Neural progenitor cell (in vitro differentiated cells): ENCODE measurements around the gene P2RY4. TPM values are rescaled to one million over a fixed set of nuclear protein-coding genes. Genes with fewer than 3 reads are reported as not detected.

Source experiments
- DNase-seq: peaks from one replicate; pipeline ENCODE4 v3.0.0-alpha.2; 2016; ENCODE audit warnings: low spot score
- H2AFZ ChIP-seq: fragments of 200-600 bp; sonication (generic); replicated peaks from 2 replicates; pipeline ENCODE4 v1.6.1; 2016; ENCODE audit warnings: antibody characterized with exemption
- H3F3A ChIP-seq: fragments of 200-600 bp; sonication (generic); 2 replicates; pipeline ENCODE4 v1.6.1; 2016; ENCODE audit warnings: antibody characterized with exemption, low read depth
- H3K27ac ChIP-seq: fragments of 200-600 bp; sonication (generic); 2 replicates; pipeline ENCODE4 v1.5.1; 2016; ENCODE audit warnings: mild to moderate bottlenecking
- H3K27me3 ChIP-seq: fragments of 200-600 bp; sonication (generic); 2 replicates; pipeline ENCODE4 v1.6.1; 2016; ENCODE audit warnings: mild to moderate bottlenecking, moderate library complexity
- H3K36me3 ChIP-seq: fragments of 200-600 bp; sonication (generic); 2 replicates; pipeline ENCODE4 v1.5.1; 2016
- H3K4me1 ChIP-seq: fragments of 200-600 bp; sonication (generic); 2 replicates; pipeline ENCODE4 v1.6.1; 2016; ENCODE audit warnings: mixed run types
- H3K4me2 ChIP-seq: fragments of 200-600 bp; sonication (generic); 2 replicates; pipeline ENCODE4 v1.6.1; 2016
- H3K4me3 ChIP-seq: fragments of 200-600 bp; sonication (generic); 2 replicates; pipeline ENCODE4 v1.5.1; 2016
- H3K79me2 ChIP-seq: fragments of 200-600 bp; sonication (generic); 2 replicates; pipeline ENCODE4 v1.6.1; 2016; ENCODE audit warnings: low read depth
- H3K9ac ChIP-seq: fragments of 200-600 bp; sonication (generic); 2 replicates; pipeline ENCODE4 v1.6.1; 2016
- H3K9me3 ChIP-seq: fragments of 200-600 bp; sonication (generic); 2 replicates; pipeline ENCODE4 v1.5.1; 2016; ENCODE audit warnings: low read depth
- H4K20me1 ChIP-seq: fragments of 200-600 bp; sonication (generic); 2 replicates; pipeline ENCODE4 v1.6.1; 2016; ENCODE audit warnings: low read depth
- H3K27ac Mint-ChIP-seq: 3 replicates; pipeline ENCODE4 v1.8.0; 2021; ENCODE audit warnings: mixed read lengths
- H3K27me3 Mint-ChIP-seq: 2 replicates; pipeline ENCODE4 v1.8.0; 2022; ENCODE audit warnings: low read depth, mild to moderate bottlenecking, inconsistent platforms, moderate library complexity, mixed read lengths; ENCODE audit not compliant: insufficient read depth
- H3K36me3 Mint-ChIP-seq: 3 replicates; pipeline ENCODE4 v1.8.0; 2021; ENCODE audit warnings: mixed read lengths
- H3K4me1 Mint-ChIP-seq: 3 replicates; pipeline ENCODE4 v1.8.0; 2021; ENCODE audit warnings: mixed read lengths
- H3K4me3 Mint-ChIP-seq: 3 replicates; pipeline ENCODE4 v1.8.0; 2021; ENCODE audit warnings: mild to moderate bottlenecking, moderate library complexity, mixed read lengths
- H3K9me3 Mint-ChIP-seq: 3 replicates; pipeline ENCODE4 v1.8.0; 2020; ENCODE audit warnings: mixed read lengths
- CTCF ChIP-seq: fragments of 200-600 bp; sonication (generic); IDR thresholded peaks from 2 replicates; pipeline ENCODE4 v1.5.1; 2017; ENCODE audit warnings: antibody characterized with exemption, mild to moderate bottlenecking
- EZH2 ChIP-seq: fragments of 200-600 bp; sonication (generic); IDR thresholded peaks from 2 replicates; pipeline ENCODE4 v1.6.1; 2017; ENCODE audit warnings: antibody characterized with exemption, mild to moderate bottlenecking, moderate library complexity
- EZH2phosphoT487 ChIP-seq: fragments of 200-600 bp; sonication (generic); IDR thresholded peaks from 2 replicates; pipeline ENCODE4 v1.6.1; 2017; ENCODE audit warnings: antibody characterized with exemption
- small RNA-seq: library from RNA; depleted of rRNA; stranded (forward); fragments of <200 nt; gene quantifications from one replicate; pipeline ENCODE3, GENCODE V24; 2015
- total RNA-seq: library from RNA; depleted of rRNA; stranded (reverse); fragments of >200 nt; gene quantifications from 2 replicates; pipeline ENCODE4 v1.2.3, GENCODE V29; 2015; ENCODE audit warnings: low replicate concordance

P2RY4 gene
- total RNA-seq, 1 donor from 2014 or later = not detected

GRCh38 chrX:70208479-70208878 lies 51.5 kb downstream of the P2RY4 start:
- Histone ChIP-seq H3K4me2 (no peak overlapping the region), H3K4me3 (no peak overlapping the region), H4K20me1 (no peaks in the 10 kb centered on the region), H2AFZ (no peak overlapping the region), H3K9ac (no peak overlapping the region), H3K4me1 (no peaks in the 10 kb centered on the region), H3K27me3 (no peaks in the 10 kb centered on the region), H3K79me2 (no peaks in the 10 kb centered on the region), H3K36me3 (no peaks in the 10 kb centered on the region), H3K27ac (no peak overlapping the region), H3K9me3 (no peaks in the 10 kb centered on the region), H3F3A (no peaks in the 10 kb centered on the region)
- no peak overlapping the region for H3K4me3 Mint-ChIP-seq
- no peaks in the 10 kb centered on the region for H3K27me3 Mint-ChIP-seq
- H3K36me3 Mint-ChIP-seq = no peaks in the 10 kb centered on the region
- no peaks in the 10 kb centered on the region for H3K4me1 Mint-ChIP-seq
- TF ChIP-seq CTCF (no peak), EZH2 (no peak), EZH2phosphoT487 (no peak)
- H3K9me3 Mint-ChIP-seq = peaks cover 5% of the 10 kb centered on the region
- DNase-seq = no peak
- H3K27ac Mint-ChIP-seq = no peak overlapping the region

Small RNAs within 50 kb of the gene (small RNA-seq; reads per million reads assigned to genes)
- not detected for gene RNA5SP507

Other genes starting within 250 kb of the P2RY4 start
- gene AWAT2, start 210.3 kb downstream of the P2RY4 start, total RNA-seq = not detected in 2 replicates
- not detected in 2 replicates for gene OTUD6A, start 197.7 kb downstream of the P2RY4 start, total RNA-seq
- 54.0 and 56.6 TPM in 2 replicates for gene IGBP1, start 126.8 kb downstream of the P2RY4 start, total RNA-seq
- gene DGAT2L6, start 82.7 kb downstream of the P2RY4 start, total RNA-seq = not detected in 2 replicates
- not detected in 2 replicates for gene AWAT1, start 25.5 kb downstream of the P2RY4 start, total RNA-seq
- gene ARR3, start 8.1 kb upstream of the P2RY4 start, total RNA-seq = not detected in 2 replicates
- gene RAB41, start 22.0 kb upstream of the P2RY4 start, total RNA-seq = not detected in 2 replicates
- 27.7 and 34.7 TPM in 2 replicates for gene PDZD11, start 29.7 kb upstream of the P2RY4 start, total RNA-seq
- 63.6 and 77.6 TPM in 2 replicates for gene KIF4A, start 29.9 kb upstream of the P2RY4 start, total RNA-seq
- 1.3 and 3.7 TPM in 2 replicates for gene GDPD2, start 163.1 kb upstream of the P2RY4 start, total RNA-seq
- 68.0 and 90.5 TPM in 2 replicates for gene DLG3, start 184.6 kb upstream of the P2RY4 start, total RNA-seq